HepG2 (cell line): ENCODE measurements around the gene MAN1C1. TPM values are rescaled to one million over a fixed set of nuclear protein-coding genes. Genes with fewer than 3 reads are reported as not detected.

Experiments used
- HIVEP1 ChIP-seq: sonication (generic); formaldehyde crosslinking; IDR thresholded peaks from 2 replicates; pipeline ENCODE4 v1.4.0; 2020; ENCODE audit warnings: mild to moderate bottlenecking, missing genetic modification reagents
- MXI1 ChIP-seq: IDR thresholded peaks from 3 replicates; pipeline ENCODE4 v1.6.1; 2012; ENCODE audit warnings: low read depth, low read length, inconsistent platforms, borderline replicate concordance
- NFYC ChIP-seq: IDR thresholded peaks from 2 replicates; pipeline ENCODE4 v1.6.1; 2016; ENCODE audit warnings: missing genetic modification reagents, missing compliant biosample characterization
- RNF2 ChIP-seq: fragments of 450-650 bp; conservative IDR thresholded peaks from 2 replicates; pipeline ENCODE4 v1.6.1; 2016; ENCODE audit warnings: low read depth
- SPEN ChIP-seq: sonication (generic); formaldehyde crosslinking; IDR thresholded peaks from 2 replicates; pipeline ENCODE4 v1.5.1; 2020; ENCODE audit warnings: low read depth, mild to moderate bottlenecking, missing genetic modification reagents
- TBX2 ChIP-seq: sonication (generic); formaldehyde crosslinking; IDR thresholded peaks from 2 replicates; pipeline ENCODE4 v1.5.0; 2020; ENCODE audit warnings: missing genetic modification reagents, mild to moderate bottlenecking, borderline replicate concordance
- TGIF2 ChIP-seq: IDR thresholded peaks from 2 replicates; pipeline ENCODE4 v1.6.1; 2016; ENCODE audit warnings: control low read depth, missing compliant biosample characterization
- ZEB1 ChIP-seq: IDR thresholded peaks from 2 replicates; pipeline ENCODE4 v1.6.1; 2012; ENCODE audit warnings: mild to moderate bottlenecking, low read depth, inconsistent platforms; ENCODE audit not compliant: insufficient replicate concordance
- ZNF382 ChIP-seq: sonication (generic); formaldehyde crosslinking; IDR thresholded peaks from 2 replicates; pipeline ENCODE4 v1.5.0; 2020; ENCODE audit warnings: missing genetic modification reagents, mild to moderate bottlenecking, borderline replicate concordance
- ZNF543 ChIP-seq: sonication (generic); formaldehyde crosslinking; IDR thresholded peaks from 2 replicates; pipeline ENCODE4 v1.4.0; 2020; ENCODE audit warnings: mild to moderate bottlenecking, missing genetic modification reagents
- ZNF670 ChIP-seq: sonication (generic); formaldehyde crosslinking; IDR thresholded peaks from 2 replicates; pipeline ENCODE4 v1.8.0; 2022; ENCODE audit warnings: mild to moderate bottlenecking, missing genetic modification reagents, borderline replicate concordance
- ZNF839 ChIP-seq: sonication (generic); formaldehyde crosslinking; IDR thresholded peaks from 2 replicates; pipeline ENCODE4 v1.4.0; 2020; ENCODE audit warnings: missing genetic modification reagents, mild to moderate bottlenecking, borderline replicate concordance
- ZSCAN30 ChIP-seq: sonication (generic); formaldehyde crosslinking; IDR thresholded peaks from 2 replicates; pipeline ENCODE4 v1.5.0; 2020; ENCODE audit warnings: mild to moderate bottlenecking, missing genetic modification reagents
- polyA plus RNA-seq, 8 experiments: library from polyadenylated mRNA; depleted of rRNA in 3 of 8; stranded (reverse) in 7 of 8; unstranded in 1 of 8; fragments of >200 nt; fragmentation: Illumina TruSeq in 4 of 8; extraction: Trizol in 4 of 8; gene quantifications; 2 replicates each; pipeline versions ENCODE4 v1.2.1 to v1.2.3, GENCODE V29; 2011 to 2016; ENCODE audit warnings: low read depth in 4 of 8, missing spikeins in 1 of 8, mixed read lengths in 1 of 8; ENCODE audit not compliant: insufficient read depth in 1 of 8
- total RNA-seq, 5 experiments: library from RNA; depleted of rRNA; stranded (reverse); fragments of >200 nt; fragmentation: Illumina TruSeq; extraction: Trizol; gene quantifications; 2 replicates each; pipeline ENCODE4 v1.2.3, GENCODE V29; 2016; ENCODE audit warnings: low read depth in 1 of 5
- TF ChIP-seq, protein P1 (sequence below): sonication (generic); formaldehyde crosslinking; IDR thresholded peaks from 2 replicates; pipeline ENCODE4 v1.4.0; 2020; ENCODE audit warnings: missing genetic modification reagents
- TF ChIP-seq, protein P2 (sequence below): sonication (generic); formaldehyde crosslinking; IDR thresholded peaks from 2 replicates; pipeline ENCODE4 v1.4.0; 2020; ENCODE audit warnings: mild to moderate bottlenecking, missing genetic modification reagents
- TF ChIP-seq, protein P3 (sequence below): IDR thresholded peaks from 2 replicates; pipeline ENCODE4 v1.6.1; 2016; ENCODE audit warnings: mild to moderate bottlenecking, missing biosample characterization, missing genetic modification reagents
- TF ChIP-seq, protein P4 (sequence below): sonication (generic); formaldehyde crosslinking; IDR thresholded peaks from 2 replicates; pipeline ENCODE4 v1.5.0; 2020; ENCODE audit warnings: missing genetic modification reagents

The MAN1C1 gene
- total and polyA plus RNA-seq, 2 of the 13 experiments (the other 11 are each of a cell fraction or from before 2014, with no cell fraction given) = 0.18 to 0.49 TPM

DNA sequence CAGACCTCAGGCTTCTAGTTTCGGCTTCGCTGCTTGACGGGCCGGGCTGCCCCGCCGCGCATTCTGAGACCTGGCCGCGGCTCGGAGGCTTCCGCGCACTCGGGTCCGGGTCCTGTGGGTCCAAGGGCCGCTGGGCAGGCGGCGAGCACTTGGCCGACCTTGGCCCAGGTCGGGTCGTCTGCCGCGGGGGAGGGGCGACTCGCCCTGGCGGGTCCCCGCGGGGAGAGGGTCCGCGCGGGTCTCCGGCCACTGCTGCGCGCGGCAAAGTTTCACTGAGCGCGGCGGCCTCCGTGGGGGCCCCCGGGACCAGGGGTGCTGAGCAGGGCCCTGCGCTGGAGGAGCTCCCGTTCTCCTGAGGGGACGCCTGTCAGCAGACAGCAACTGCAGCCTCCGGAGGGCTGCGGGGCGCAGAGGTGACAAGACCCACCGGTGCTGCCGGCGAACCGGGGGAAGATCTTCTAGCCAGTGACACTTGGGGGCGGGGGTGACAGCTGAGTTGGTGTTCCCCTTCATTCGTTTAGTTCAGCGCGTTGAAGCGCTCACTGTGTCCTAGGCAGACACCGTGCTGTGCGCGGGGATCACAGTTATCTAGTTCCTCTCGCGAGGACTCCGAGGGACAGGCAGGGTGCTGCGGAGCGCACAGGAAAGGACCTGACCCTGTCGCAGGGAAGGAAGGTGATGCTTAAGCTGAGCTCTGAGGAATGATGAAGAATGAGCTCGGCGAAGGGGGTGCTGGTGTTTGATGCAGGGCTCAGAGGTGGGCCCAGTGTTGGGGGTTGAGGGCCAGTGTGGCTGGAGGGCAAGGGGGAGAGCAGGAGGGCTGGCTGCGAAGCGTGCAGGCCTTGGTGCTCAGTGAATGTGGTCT, 203.9 kb downstream of the MAN1C1 start (continued):
- TF ChIP-seq, protein P1, sequence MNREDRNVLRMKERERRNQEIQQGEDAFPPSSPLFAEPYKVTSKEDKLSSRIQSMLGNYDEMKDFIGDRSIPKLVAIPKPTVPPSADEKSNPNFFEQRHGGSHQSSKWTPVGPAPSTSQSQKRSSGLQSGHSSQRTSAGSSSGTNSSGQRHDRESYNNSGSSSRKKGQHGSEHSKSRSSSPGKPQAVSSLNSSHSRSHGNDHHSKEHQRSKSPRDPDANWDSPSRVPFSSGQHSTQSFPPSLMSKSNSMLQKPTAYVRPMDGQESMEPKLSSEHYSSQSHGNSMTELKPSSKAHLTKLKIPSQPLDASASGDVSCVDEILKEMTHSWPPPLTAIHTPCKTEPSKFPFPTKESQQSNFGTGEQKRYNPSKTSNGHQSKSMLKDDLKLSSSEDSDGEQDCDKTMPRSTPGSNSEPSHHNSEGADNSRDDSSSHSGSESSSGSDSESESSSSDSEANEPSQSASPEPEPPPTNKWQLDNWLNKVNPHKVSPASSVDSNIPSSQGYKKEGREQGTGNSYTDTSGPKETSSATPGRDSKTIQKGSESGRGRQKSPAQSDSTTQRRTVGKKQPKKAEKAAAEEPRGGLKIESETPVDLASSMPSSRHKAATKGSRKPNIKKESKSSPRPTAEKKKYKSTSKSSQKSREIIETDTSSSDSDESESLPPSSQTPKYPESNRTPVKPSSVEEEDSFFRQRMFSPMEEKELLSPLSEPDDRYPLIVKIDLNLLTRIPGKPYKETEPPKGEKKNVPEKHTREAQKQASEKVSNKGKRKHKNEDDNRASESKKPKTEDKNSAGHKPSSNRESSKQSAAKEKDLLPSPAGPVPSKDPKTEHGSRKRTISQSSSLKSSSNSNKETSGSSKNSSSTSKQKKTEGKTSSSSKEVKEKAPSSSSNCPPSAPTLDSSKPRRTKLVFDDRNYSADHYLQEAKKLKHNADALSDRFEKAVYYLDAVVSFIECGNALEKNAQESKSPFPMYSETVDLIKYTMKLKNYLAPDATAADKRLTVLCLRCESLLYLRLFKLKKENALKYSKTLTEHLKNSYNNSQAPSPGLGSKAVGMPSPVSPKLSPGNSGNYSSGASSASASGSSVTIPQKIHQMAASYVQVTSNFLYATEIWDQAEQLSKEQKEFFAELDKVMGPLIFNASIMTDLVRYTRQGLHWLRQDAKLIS (CRISPR knock-in tag) = 0 out of 2 replicates have a peak, but pooled peaks have one; percentile 32
- TF ChIP-seq NFYC (CRISPR knock-in tag) = no peak
- TF ChIP-seq ZNF382 (CRISPR knock-in tag) = no peak
- peak; percentile 23; the same call in 1 of the 3 replicates for TF ChIP-seq MXI1
- TF ChIP-seq HIVEP1 = peak; percentile 42; the same call in 1 of the 2 replicates
- TF ChIP-seq ZSCAN30 (CRISPR knock-in tag) = peak; percentile 86; the same call in 1 of the 2 replicates
- TF ChIP-seq ZNF543 (CRISPR knock-in tag) = 0 out of 2 replicates have a peak, but pooled peaks have one; percentile 26
- peak; percentile 64; the same call in 1 of the 2 replicates for TF ChIP-seq ZNF670
- TF ChIP-seq ZEB1 = no peak
- TF ChIP-seq, protein P2, sequence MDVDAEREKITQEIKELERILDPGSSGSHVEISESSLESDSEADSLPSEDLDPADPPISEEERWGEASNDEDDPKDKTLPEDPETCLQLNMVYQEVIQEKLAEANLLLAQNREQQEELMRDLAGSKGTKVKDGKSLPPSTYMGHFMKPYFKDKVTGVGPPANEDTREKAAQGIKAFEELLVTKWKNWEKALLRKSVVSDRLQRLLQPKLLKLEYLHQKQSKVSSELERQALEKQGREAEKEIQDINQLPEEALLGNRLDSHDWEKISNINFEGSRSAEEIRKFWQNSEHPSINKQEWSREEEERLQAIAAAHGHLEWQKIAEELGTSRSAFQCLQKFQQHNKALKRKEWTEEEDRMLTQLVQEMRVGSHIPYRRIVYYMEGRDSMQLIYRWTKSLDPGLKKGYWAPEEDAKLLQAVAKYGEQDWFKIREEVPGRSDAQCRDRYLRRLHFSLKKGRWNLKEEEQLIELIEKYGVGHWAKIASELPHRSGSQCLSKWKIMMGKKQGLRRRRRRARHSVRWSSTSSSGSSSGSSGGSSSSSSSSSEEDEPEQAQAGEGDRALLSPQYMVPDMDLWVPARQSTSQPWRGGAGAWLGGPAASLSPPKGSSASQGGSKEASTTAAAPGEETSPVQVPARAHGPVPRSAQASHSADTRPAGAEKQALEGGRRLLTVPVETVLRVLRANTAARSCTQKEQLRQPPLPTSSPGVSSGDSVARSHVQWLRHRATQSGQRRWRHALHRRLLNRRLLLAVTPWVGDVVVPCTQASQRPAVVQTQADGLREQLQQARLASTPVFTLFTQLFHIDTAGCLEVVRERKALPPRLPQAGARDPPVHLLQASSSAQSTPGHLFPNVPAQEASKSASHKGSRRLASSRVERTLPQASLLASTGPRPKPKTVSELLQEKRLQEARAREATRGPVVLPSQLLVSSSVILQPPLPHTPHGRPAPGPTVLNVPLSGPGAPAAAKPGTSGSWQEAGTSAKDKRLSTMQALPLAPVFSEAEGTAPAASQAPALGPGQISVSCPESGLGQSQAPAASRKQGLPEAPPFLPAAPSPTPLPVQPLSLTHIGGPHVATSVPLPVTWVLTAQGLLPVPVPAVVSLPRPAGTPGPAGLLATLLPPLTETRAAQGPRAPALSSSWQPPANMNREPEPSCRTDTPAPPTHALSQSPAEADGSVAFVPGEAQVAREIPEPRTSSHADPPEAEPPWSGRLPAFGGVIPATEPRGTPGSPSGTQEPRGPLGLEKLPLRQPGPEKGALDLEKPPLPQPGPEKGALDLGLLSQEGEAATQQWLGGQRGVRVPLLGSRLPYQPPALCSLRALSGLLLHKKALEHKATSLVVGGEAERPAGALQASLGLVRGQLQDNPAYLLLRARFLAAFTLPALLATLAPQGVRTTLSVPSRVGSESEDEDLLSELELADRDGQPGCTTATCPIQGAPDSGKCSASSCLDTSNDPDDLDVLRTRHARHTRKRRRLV (CRISPR knock-in tag) = no peak
- TF ChIP-seq RNF2 = no peak
- 0 out of 2 replicates have a peak, but pooled peaks have one; percentile 10 for TF ChIP-seq SPEN (CRISPR knock-in tag)
- TF ChIP-seq, protein P3, sequence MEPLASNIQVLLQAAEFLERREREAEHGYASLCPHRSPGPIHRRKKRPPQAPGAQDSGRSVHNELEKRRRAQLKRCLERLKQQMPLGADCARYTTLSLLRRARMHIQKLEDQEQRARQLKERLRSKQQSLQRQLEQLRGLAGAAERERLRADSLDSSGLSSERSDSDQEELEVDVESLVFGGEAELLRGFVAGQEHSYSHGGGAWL = 0 out of 2 replicates have a peak, but pooled peaks have one; percentile 7
- TF ChIP-seq TGIF2 (CRISPR knock-in tag) = no peak
- TF ChIP-seq, protein P4, sequence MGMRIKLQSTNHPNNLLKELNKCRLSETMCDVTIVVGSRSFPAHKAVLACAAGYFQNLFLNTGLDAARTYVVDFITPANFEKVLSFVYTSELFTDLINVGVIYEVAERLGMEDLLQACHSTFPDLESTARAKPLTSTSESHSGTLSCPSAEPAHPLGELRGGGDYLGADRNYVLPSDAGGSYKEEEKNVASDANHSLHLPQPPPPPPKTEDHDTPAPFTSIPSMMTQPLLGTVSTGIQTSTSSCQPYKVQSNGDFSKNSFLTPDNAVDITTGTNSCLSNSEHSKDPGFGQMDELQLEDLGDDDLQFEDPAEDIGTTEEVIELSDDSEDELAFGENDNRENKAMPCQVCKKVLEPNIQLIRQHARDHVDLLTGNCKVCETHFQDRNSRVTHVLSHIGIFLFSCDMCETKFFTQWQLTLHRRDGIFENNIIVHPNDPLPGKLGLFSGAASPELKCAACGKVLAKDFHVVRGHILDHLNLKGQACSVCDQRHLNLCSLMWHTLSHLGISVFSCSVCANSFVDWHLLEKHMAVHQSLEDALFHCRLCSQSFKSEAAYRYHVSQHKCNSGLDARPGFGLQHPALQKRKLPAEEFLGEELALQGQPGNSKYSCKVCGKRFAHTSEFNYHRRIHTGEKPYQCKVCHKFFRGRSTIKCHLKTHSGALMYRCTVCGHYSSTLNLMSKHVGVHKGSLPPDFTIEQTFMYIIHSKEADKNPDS (CRISPR knock-in tag) = 0 out of 2 replicates have a peak, but pooled peaks have one; percentile 19
- peak; percentile 48; the same call in 1 of the 2 replicates for TF ChIP-seq TBX2 (CRISPR knock-in tag)
- TF ChIP-seq ZNF839 = no peak
